NCI-H146 treated with DMSO at 0.1 percent for 48 hours (cell line): ENCODE data around the gene XIAP.
"Not testable (repeated sequence)": the region's sequence is repeated elsewhere in the genome, so short reads cannot be mapped to it uniquely, and the experiment has no call there.

ENCODE experiments used
- DNase-seq: peaks from one replicate; lab custom pipeline; 2025; ENCODE audit not compliant: unreplicated experiment; lab: John Stamatoyannopoulos, UW

Gene XIAP

DNA sequence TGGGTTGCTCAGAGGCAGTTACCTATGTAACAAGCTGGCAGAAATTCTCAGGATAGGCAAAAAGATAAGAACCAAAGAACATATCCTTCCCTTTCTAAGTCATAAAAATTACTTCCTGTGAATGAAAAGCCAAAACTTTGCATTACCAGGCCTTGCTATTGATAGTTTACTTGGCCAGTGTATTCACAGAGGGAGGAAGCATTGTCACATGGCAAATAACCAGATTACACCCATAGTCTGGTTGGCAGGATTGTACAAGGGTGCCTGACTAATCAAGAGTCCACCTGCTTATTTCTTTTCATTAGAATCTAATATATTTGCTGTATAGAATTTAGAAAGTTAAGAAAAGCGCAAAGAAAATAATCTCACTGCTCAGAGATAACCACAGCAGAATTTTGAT lies 14.1 kb downstream of the XIAP start:
- DNase-seq = no peak

DNA sequence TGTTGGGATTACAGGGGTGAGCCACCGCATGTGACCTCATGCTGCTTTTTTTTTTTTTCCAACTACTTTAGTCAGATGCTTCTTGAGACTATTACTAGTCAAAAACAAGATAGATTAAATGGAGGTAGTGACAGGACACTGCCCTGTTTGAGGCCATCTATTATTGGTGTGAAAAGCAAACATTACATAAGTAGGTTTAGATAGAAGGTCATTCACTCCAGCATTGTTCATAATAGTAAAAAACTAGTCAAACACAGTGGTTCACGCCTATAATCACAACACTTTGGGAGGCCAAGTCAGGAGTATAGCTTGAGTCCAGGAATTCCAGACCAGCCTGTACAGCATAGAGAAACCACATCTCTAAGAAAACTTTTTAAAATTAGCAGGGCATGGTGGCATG lies 16.3 kb downstream of the XIAP start:
- DNase-seq = peak; percentile 8

DNA sequence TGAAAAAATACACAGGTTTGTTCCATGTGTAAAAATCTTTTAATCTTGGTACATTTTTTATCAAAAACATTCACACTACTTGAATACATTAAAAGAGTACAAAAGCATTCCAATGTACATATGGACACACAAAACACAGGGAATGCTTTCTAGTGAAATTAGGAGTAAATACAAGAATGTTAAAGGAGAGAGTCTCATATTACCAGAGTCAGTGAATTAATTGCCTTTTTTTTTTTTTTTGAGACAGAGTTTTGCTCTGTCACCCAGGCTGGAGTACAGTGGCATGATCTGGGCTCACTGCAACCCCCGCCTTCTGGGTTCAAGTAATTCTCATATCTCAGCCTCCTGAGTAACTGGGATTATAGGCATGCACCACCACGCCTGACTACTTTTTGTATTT lies 17.0 kb downstream of the XIAP start:
- no peak for DNase-seq

DNA sequence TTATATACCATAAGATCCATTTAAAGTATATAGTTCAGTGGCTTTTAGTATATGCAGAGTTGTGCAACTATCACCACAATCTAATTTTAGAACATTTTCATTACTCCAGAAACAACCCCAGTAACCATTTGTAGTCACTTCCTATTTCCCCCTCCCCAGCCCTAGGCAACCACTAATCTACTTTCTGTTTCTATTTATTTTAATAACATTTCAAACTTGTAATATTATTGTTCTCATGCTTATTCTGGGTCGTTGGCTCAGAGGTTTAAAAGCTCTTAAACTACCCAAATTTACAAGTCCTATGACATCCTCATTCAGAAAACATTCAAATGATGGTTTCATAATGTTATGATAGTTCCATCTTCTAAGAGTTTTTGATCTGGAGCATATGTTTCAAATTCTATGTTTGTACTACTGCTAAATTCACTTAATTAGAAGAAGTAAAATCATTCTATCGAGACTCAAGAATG lies 18.4 kb downstream of the XIAP start:
- no peak for DNase-seq

DNA sequence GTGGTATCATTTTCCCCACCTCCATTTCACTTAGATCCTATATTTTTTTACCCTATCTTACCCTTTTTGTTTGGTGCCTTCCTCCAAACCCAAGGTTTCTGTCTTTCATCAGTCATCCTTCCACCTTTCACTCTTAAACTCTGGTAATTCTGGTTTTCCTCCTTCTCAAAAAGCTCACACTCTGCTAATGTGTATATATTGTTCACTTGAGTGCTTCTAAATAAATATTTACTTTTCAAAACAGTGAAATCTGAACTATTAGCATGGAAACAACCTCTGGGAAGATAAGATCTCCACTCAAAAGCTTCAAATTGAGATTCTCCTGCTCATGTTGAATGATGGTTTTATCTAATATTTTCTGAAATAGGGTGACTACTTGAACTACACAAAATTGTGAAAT lies 21.5 kb downstream of the XIAP start:
- no peak for DNase-seq

DNA sequence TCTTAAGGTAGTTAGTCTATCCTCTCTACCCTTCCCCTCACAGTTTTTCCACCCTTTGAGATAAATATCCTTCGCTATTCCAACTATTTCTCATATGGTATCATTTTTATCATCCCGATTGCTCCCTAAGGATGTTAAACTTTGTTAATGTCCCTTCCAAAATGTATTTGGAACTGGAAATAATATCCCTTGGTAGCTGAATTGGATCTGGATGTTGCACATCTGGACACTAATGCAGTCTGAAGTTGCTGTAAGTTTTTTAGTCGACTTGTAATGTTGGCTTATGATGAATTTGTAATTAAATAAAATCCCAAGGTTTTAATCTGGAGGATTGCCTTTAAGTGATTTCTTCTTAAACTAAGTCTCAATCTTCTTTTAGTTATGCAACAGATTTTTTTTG lies 22.5 kb downstream of the XIAP start:
- no peak for DNase-seq

DNA sequence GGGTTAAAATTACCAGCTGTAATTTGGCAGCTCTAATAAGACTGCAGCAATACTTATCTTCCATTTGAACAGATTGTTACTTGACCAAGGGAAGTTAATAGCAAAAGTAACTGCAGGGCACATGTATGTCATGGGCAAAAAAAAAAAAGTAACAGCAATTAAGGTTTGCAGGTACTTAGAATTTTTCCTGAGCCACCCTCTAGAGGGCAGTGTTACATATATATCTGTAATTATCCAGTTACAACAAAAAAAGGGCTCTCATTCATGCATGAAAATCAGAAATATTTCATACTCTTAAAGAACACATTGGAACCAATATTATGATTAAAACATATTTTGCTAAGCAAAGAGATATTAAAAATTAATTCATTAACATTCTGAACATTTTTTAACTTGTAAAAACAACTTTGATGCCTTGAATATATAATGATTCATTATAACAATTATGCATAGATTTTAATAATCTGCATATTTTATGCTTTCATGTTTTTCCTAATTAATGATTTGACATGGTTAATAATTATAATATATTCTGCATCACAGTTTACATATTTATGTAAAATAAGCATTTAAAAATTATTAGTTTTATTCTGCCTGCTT lies 25.1 kb downstream of the XIAP start:
- DNase-seq = peak; percentile 46

DNA sequence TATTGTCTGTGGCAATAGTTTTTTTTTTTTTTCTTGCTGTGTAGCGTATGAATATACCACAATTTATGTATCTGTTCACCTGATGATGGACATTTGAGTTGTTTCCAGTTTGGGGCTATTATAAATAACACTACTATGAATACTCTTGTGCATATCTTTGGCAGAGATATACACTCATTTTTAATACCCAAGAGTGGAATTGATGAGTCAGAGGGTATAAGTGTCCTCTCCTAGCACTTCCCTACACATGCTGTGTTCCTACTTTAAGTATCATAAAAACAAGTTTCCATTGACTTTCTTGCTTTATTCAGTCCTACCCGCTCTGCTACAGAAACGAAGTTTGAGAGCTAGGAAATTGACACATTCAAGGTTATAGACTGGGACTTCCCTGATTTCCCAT lies 39.8 kb downstream of the XIAP start:
- DNase-seq = no peak

DNA sequence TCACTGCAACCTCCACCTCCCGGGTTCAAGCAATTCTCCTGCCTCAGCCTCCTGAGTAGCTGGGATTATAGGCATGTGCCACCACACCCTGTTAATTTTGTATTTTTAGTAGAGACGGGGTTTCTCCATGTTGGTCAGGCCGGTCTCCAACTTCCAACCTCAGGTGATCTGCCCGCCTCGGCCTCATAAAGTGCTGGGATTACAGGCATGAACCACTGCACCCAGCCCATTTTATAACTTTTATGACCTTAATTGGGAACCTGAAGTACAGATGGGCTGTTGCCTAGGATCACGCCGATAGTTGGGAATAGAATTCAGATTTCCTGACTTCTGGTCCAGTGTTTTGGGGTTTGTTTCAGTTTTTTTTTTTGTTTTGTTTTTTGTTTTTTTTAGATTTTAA lies 43.4 kb downstream of the XIAP start:
- not testable (repeated sequence) for DNase-seq

DNA sequence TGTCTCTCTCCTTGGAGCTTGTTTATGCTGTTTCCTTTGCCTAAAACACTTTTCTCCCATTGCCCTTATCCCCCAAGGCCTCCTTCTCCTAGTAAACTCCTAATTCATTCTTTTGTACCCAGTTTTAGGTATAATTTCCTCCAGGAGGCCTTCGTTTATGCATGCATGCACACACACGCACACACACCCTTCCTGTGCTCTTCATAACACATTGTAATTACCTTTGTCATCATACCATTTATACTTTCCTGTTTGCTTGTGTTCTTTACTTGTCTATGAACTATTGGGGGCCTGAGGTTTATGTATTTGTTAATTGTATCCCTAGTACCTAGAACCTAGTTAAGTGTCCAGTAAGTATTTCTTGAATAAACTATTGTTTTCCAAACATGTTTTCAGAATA lies 45.5 kb downstream of the XIAP start:
- no peak for DNase-seq

DNA sequence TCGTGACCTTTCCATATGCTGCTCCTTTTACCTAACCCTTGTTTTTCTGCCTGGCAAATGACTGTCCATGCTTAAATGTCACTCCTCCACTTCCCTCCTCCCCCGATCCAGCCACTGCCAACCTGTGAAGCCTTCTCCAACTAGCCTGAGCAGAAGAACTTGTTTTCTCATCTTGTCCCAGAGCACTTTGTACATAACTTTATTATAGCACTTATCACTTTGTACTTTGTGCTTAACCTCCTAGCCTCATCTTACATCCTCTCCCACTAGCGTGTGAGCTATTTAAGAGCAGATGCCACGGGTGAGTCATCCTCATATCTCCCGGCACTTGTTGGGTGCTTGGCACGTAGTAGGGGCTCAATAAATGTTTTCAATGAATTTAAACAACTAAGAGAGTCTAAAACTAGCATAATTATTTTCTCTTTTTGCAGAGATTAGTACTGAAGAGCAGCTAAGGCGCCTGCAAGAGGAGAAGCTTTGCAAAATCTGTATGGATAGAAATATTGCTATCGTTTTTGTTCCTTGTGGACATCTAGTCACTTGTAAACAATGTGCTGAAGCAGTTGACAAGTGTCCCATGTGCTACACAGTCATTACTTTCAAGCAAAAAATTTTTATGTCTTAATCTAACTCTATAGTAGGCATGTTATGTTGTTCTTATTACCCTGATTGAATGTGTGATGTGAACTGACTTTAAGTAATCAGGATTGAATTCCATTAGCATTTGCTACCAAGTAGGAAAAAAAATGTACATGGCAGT lies 46.9 kb downstream of the XIAP start:
- no peak for DNase-seq

DNA sequence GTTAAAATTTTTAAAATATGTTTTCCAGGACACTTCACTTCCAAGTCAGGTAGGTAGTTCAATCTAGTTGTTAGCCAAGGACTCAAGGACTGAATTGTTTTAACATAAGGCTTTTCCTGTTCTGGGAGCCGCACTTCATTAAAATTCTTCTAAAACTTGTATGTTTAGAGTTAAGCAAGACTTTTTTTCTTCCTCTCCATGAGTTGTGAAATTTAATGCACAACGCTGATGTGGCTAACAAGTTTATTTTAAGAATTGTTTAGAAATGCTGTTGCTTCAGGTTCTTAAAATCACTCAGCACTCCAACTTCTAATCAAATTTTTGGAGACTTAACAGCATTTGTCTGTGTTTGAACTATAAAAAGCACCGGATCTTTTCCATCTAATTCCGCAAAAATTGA lies 49.7 kb downstream of the XIAP start:
- DNase-seq = no peak

DNA sequence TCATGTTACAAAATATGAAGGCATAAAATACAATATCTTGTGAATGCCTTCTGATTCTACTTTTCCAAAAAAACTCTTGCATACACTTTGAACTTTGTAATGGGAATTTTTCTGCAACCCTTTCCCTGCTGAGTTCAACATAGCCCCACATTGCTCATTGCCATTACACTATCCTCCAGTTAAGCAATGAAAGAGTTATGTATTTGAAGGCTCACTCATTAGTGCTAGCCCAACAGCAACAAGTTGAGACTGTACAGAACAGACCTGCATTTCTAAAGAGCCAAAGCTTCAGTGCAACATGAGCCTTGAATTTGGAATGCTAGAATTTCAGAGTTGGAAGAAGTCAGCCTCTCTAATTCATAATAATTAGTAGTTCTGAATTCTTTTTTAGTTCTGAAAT lies 57.2 kb downstream of the XIAP start:
- DNase-seq = no peak

DNA sequence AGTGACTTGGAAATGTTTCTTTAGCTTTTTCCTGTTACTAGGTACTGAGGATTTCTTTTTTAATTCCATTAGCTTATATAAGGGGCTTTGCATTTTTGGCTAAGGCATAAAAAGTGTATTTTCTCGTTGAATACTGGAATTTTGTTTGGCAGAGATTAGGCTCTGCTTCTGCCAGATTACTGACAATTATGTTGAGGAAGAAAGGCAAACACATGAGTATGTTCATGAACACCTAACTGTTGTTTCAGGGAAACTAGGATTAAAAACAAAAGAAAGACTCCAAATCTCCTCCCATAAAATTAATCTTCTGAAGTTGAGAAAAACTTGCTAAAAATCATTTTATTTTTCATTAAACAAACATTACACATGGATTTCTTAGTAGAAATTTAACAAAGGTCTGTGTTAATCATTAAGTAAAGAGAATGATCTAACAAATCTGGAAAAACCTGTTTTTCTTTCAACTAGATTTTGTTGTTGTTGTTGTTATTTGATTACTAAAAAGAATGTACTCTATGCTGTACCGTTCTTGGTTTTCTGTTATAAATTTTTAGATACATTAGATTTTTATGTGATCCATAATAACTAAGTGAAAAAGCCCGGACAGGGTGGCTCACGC lies 58.4 kb downstream of the XIAP start:
- no peak for DNase-seq

DNA sequence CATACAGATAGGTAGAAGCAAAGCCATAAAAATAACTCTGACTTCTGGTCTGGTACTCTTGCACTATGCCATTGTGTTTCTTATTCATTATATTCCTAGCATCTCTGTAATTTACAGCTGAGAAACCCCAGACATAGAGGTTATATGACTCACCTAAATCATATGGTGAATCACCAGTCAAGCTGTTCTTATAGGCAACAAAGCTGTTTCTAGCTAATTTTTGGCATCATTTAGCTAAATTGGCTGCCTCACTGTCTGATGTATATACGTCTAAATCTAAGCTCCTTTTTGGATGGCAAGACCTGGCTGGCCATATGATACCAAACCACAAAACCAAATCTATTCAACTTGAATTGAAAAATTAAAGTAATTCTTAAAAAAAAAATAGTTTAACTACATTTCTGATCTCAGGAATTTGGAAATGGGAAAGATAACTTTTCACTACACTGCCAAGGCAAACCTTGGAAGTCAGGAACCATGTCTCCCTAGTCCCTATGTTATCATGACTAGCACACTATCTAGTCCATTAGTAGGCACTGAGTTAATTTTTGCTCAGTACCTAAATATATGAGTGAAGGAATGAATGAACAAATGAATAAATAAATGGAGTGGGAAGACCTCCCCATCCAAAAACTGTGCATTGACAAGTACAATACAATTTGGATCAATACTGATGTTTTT lies 60.4 kb downstream of the XIAP start:
- DNase-seq = no peak

DNA sequence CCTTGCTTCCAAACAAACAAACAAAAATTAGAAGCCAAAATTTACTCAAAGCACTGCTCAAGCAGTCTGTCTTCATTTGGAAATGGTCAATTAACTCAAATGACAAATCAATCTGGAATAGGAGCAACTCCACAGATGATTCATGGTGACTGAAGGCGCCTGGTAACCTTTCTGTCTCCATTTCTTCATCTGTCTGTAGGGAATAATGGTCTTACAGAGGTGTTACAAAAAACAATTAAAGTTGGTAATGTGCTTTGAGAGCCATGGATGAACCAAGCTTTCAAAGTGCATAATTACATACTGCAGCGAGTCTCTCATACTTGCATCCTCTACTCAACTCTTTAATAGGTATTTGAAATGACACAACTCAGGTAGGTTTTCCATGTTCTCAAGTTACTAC lies 63.4 kb downstream of the XIAP start:
- no peak for DNase-seq

DNA sequence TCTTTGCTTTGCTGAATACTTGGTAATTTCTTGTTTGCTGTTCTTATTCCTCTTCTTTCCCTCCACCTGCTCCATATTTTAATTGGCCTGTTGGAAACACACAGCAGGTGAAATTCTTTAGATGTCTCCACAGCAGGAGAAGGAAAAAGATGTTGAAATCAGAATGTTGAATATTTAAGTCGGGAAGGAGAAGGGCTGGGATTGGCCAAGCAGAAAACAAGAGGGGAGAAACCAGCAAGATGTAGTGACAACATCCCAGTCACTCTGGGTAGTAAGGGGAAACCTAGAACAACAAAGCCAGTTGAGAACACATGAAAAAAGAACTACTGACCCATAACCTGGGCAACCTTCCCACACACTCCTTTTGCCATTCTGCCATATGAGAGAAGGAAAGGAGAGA lies 64.3 kb downstream of the XIAP start:
- no peak for DNase-seq

DNA sequence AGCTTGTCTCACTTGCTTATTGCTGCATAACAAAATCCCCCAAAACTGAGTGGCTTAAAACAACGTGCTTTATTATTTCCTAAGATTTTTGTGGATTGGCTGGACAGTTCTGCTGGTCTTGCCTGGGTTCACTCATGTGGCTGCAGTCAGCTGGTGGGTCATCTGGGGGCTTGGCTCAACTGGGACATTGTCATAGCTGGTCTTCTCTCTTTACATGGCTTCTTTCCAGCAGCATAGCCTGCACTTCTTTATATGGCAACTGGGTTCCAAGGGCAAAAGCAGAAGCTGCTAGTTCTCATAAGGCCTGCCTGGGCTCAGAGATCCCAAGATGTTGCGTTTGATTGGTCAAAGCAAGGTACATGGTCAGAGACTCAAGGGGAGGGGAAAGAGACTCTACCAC lies 68.0 kb downstream of the XIAP start:
- no peak for DNase-seq

DNA sequence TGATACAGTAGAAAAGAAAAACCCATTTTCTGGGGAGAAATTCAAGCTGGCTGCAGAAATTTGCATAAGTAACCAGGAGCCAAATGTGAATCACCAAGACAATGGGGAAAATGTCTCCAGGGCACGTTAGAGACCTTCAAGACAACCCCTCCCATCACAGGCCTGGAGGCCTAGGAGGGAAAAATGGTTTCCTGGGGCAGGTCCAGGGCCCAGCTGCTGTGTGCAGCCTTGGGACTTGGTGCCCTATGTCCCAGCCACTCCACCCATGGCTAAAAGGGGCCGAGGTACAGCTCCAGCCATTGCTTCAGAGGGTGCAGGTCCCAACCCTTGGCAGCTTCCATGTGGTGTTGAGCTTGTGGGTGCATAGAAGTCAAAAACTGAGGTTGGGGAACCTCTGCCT lies 72.2 kb downstream of the XIAP start:
- not testable (repeated sequence) for DNase-seq

DNA sequence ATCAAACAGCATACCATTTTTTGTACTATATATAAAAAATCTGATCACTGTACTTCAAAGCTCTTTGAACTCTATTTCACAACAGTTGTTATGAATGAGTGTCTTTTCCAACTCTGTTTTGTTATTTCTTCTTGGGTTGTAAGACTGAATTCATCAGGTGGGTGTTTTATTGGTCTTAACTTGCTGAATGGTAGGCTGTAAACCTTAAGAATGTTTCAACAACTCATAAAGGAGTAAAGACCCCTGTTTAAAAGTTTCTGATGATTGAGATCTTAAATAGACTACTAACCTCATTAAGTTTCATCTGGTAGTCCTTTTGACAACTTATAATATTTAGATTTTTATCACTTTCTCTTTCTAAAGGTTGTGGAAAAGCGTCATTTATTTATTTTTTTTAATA lies 83.2 kb downstream of the XIAP start:
- no peak for DNase-seq

DNA sequence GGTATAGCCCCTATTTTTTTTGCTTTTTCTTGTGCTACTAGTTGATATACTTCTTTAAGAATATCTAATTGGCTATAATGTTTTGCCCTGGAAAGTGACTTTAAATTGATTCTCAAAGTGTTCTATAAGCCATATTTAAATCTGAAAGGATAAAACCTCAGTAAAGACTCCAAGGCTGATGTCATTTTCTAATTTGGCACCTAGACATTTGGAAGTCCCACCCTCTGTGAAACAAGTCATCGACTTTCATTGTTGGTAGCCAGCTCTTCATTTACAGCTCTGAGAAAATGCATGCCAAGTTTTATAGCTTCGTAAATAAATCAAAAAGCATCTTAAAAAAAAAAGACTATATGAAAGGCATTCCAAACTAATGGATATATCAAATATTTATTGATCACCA lies 83.6 kb downstream of the XIAP start:
- no peak for DNase-seq

DNA sequence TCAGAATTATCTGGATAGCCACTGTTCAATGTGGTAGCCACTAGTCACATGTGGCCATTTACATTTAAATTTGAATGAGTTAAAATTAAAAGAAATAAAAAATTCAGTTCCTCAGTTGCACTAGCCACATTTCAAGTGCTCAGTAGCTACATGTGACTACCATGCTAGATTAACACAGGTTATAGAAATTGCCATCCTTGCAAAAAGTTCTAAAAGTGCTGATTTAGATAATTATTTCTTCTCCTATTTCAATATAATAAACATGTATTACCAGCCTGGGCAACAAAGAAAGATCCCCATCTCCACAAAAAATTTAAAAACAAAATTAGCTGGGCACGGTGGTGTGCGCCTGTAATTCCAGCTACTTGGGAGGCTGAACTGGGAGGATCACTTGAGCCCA lies 90.0 kb downstream of the XIAP start:
- DNase-seq = no peak
